ENCODE data around the gene STRBP. TPM values are rescaled to one million over a fixed set of nuclear protein-coding genes. Genes with fewer than 3 reads are reported as not detected.
A peak's percentile ranks its signal among the peaks of the same experiment; 100 is the strongest.

The STRBP gene
- total and polyA plus RNA-seq, 12 donors: 10.5 to 22.2 (median 13.8) TPM

- Histone ChIP-seq H3K36me3 (peaks cover 0 to 98% (median 34%) of the 10 kb centered on the region in 9 donors), H3K4me3 (no peak overlapping the region), H3K9me3 (no peaks in the 10 kb centered on the region), H3K4me1 (peaks cover 0 to 8% (median 0%) of the 10 kb centered on the region in 9 donors), H3K27ac (no peak overlapping the region), H3K27me3 (no peaks in the 10 kb centered on the region)
- DNase-seq: no peak
- ATAC-seq: no peak
- intact Hi-C loops (cut with DNase I): loop anchor here in 6 of 10 donors (5.0 to 10.0 kb wide), 4 partner anchors 135 to 265 kb away; partner anchors contain the start of gene CRB2 (in 1 of the 6)
- WGBS, 2 donors: 98% methylated on average over 5 of the region's 5 CpGs
- TF ChIP-seq, protein P1, sequence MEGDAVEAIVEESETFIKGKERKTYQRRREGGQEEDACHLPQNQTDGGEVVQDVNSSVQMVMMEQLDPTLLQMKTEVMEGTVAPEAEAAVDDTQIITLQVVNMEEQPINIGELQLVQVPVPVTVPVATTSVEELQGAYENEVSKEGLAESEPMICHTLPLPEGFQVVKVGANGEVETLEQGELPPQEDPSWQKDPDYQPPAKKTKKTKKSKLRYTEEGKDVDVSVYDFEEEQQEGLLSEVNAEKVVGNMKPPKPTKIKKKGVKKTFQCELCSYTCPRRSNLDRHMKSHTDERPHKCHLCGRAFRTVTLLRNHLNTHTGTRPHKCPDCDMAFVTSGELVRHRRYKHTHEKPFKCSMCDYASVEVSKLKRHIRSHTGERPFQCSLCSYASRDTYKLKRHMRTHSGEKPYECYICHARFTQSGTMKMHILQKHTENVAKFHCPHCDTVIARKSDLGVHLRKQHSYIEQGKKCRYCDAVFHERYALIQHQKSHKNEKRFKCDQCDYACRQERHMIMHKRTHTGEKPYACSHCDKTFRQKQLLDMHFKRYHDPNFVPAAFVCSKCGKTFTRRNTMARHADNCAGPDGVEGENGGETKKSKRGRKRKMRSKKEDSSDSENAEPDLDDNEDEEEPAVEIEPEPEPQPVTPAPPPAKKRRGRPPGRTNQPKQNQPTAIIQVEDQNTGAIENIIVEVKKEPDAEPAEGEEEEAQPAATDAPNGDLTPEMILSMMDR (IDR thresholded peaks at IDR 0.05): no peak
Measured at GRCh38 chr9:123089790-123090189, 178.6 kb downstream of the STRBP start.

DNA sequence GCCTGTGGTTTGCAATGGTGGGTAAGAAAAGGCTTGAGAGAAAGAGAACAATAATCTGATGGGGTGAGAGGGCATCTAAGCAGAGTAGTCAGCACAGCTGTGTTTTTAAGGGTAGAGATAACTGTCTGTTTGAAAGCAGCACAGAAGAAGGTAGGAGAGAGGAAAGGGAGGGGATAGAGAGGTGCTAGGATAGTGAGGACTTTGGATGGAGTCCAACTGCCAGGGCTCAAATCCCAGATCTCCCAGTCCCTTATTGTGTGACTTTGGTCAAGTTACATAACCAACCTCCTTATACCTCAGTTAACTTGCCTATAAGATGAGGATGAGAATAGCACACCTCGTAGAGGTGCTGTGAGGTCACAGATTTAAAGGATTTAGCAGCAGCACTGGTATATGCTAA lies 179.3 kb downstream of the STRBP start:
- H3K27me3 ChIP-seq: no peaks in the 10 kb centered on the region
- 60 to 73% methylated on average over 1 of the region's 1 CpG for WGBS, 2 donors
- no peaks in the 10 kb centered on the region for H3K9me3 ChIP-seq
- H3K4me3 ChIP-seq: no peak overlapping the region
- H3K4me1 ChIP-seq: peaks cover 0 to 8% (median 0%) of the 10 kb centered on the region in 9 donors
- intact Hi-C loops (cut with DNase I): loop anchor here in 5 of 10 donors (5.0 to 10.0 kb wide), 3 partner anchors 136 to 266 kb away; partner anchors contain the start of gene CRB2 (in 1 of the 5)
- H3K27ac ChIP-seq: peak overlapping the region in 1 of 10 donors; percentile 1
- ATAC-seq (peak in 3 of 8 donors; percentile 34 to 49 (median 44)), DNase-seq (no peak)
- TF ChIP-seq, protein P1 (IDR thresholded peaks at IDR 0.05): no peak
- peaks cover 0 to 99% (median 41%) of the 10 kb centered on the region in 9 donors for H3K36me3 ChIP-seq

DNA sequence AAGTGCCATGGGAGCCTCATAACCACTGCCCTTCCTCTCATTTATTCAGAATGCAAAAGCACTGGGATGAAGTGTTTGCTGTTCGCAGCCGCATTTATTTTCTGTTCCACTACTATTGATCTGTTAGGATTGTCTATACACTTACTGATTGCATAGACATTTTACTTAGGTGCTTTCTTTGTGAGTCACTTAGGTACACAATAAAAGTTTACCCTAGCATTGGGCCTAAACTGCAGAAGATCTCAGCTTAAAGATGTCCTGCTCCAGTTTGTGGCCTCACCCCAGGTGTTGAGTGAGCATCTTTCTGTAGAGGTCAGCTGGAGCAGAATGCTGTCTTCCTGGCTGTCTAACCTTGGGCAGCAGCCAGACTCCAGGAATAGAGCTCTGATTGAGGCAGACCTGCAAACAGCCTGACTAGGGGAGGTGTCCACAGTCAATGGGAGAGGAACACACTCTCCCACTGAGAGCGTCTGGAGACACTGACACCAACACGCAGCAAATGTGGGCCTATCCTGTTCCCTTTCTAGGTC lies 181.0 kb downstream of the STRBP start:
- H3K9me3 ChIP-seq: no peaks in the 10 kb centered on the region
- peaks cover 0 to 8% (median 0%) of the 10 kb centered on the region in 9 donors for H3K4me1 ChIP-seq
- peaks cover 0 to 97% (median 30%) of the 10 kb centered on the region in 9 donors for H3K36me3 ChIP-seq
- no peak overlapping the region for H3K4me3 ChIP-seq
- intact Hi-C loops (cut with DNase I): loop anchor here in 5 of 10 donors (5.0 to 10.0 kb wide), 3 partner anchors 137 to 267 kb away; partner anchors contain the start of gene CRB2 (in 1 of the 5)
- no peak overlapping the region for H3K27ac ChIP-seq
- WGBS, 2 donors: 75 to 78% methylated on average over 4 of the region's 4 CpGs
- ATAC-seq (peak in 7 of 8 donors; percentile 35 to 84 (median 65)), DNase-seq (no peak)
- TF ChIP-seq, protein P1 (IDR thresholded peaks at IDR 0.05): no peak
- H3K27me3 ChIP-seq: no peaks in the 10 kb centered on the region

GRCh38 chr9:123085916-123086315 lies 182.5 kb downstream of the STRBP start:
- H3K27me3 ChIP-seq: no peaks in the 10 kb centered on the region
- no peak overlapping the region for H3K27ac ChIP-seq
- WGBS, 2 donors: 67 to 70% methylated on average over 2 of the region's 2 CpGs
- H3K4me1 ChIP-seq: peaks cover 0 to 8% (median 0%) of the 10 kb centered on the region in 9 donors
- ATAC-seq: no peak
- DNase-seq: no peak
- TF ChIP-seq, protein P1 (IDR thresholded peaks at IDR 0.05): no peak
- intact Hi-C loops (cut with DNase I): loop anchor here in 5 of 10 donors (5.0 to 10.0 kb wide), 3 partner anchors 139 to 269 kb away; partner anchors contain the start of gene CRB2 (in 1 of the 5)
- H3K36me3 ChIP-seq: peaks cover 0 to 97% (median 29%) of the 10 kb centered on the region in 9 donors
- no peaks in the 10 kb centered on the region for H3K9me3 ChIP-seq
- no peak overlapping the region for H3K4me3 ChIP-seq

All from heart right ventricle (tissue), 16 donors.